Measurements from ENCODE around the gene PACRG. TPM values are rescaled to one million over a fixed set of nuclear protein-coding genes. Genes with fewer than 3 reads are reported as not detected.

Gene PACRG
- polyA plus RNA-seq, 1 donor (not counting 4 experiments of a cell fraction or from before 2014, with no cell fraction given) = 0.31 TPM

- Histone ChIP-seq H3K79me2 (ENCODE audit: control insufficient read depth, insufficient read depth, low read length) (no peaks in the 10 kb centered on the region), H3K4me2 (ENCODE audit: control insufficient read depth, extremely low read depth, insufficient read depth, low read depth, low read length) (no peak overlapping the region), H3K27me3 (ENCODE audit: control insufficient read depth, extremely low read depth, insufficient read depth, low read length) (no peaks in the 10 kb centered on the region), H3K4me3 (ENCODE audit: control insufficient read depth in 2 of 3, extremely low read depth in 1 of 3, insufficient read depth in 2 of 3, low read depth in 1 of 3, low read length in 3 of 3) (no peak overlapping the region), H4K20me1 (ENCODE audit: control insufficient read depth, extremely low read depth, insufficient read depth, low read length) (no peaks in the 10 kb centered on the region), H3K9me3 (ENCODE audit: control insufficient read depth, low read depth, low read length) (peaks cover 5% of the 10 kb centered on the region), H3K9ac (ENCODE audit: control insufficient read depth, extremely low read depth, insufficient read depth, low read length) (no peak overlapping the region), H3K4me1 (ENCODE audit: control insufficient read depth, extremely low read depth, insufficient read depth, low read length) (peaks cover 21% of the 10 kb centered on the region), H3K36me3 (ENCODE audit: control insufficient read depth in 2 of 2, extremely low read depth in 1 of 2, insufficient read depth in 2 of 2, low read length in 2 of 2) (no peaks in the 10 kb centered on the region), H2AFZ (ENCODE audit: control insufficient read depth, low read length) (no peak overlapping the region), H3K9me1 (ENCODE audit: control insufficient read depth, extremely low read depth, insufficient read depth, low read length) (no peaks in the 10 kb centered on the region), H3K27ac (ENCODE audit: control insufficient read depth, insufficient read depth, low read length) (no peak overlapping the region)
- DNase-seq (ENCODE audit: low read depth, low spot score) = no peak
- FAIRE-seq = no peak
- dilution Hi-C loops (cut with MboI; ENCODE audit: extremely low pct_ligation_motif_present, low sequenced_read_pairs) = no loop called here
- no peak for TF ChIP-seq CTCF (optimal IDR thresholded peaks at IDR 0.05 in 1 of 3, IDR thresholded peaks at IDR 0.05 in 1 of 3, conservative IDR thresholded peaks at IDR 0.05 in 1 of 3; ENCODE audit: extremely low read depth in 1 of 3, insufficient read depth in 2 of 3, low read length in 3 of 3)
- TF ChIP-seq EZH2 (IDR thresholded peaks at IDR 0.05; ENCODE audit: low read length) = no peak
Measured at GRCh38 chr6:163229050-163229449, 501.3 kb downstream of the PACRG start.

GRCh38 chr6:163230901-163231300 lies 503.1 kb downstream of the PACRG start:
- Histone ChIP-seq H4K20me1 (ENCODE audit: control insufficient read depth, extremely low read depth, insufficient read depth, low read length) (no peaks in the 10 kb centered on the region), H3K4me3 (ENCODE audit: control insufficient read depth in 2 of 3, extremely low read depth in 1 of 3, insufficient read depth in 2 of 3, low read depth in 1 of 3, low read length in 3 of 3) (no peak overlapping the region), H2AFZ (ENCODE audit: control insufficient read depth, low read length) (no peak overlapping the region), H3K36me3 (ENCODE audit: control insufficient read depth in 2 of 2, extremely low read depth in 1 of 2, insufficient read depth in 2 of 2, low read length in 2 of 2) (no peaks in the 10 kb centered on the region), H3K27ac (ENCODE audit: control insufficient read depth, insufficient read depth, low read length) (no peak overlapping the region), H3K27me3 (ENCODE audit: control insufficient read depth, extremely low read depth, insufficient read depth, low read length) (no peaks in the 10 kb centered on the region), H3K9me1 (ENCODE audit: control insufficient read depth, extremely low read depth, insufficient read depth, low read length) (no peaks in the 10 kb centered on the region), H3K4me1 (ENCODE audit: control insufficient read depth, extremely low read depth, insufficient read depth, low read length) (peaks cover 21% of the 10 kb centered on the region), H3K79me2 (ENCODE audit: control insufficient read depth, insufficient read depth, low read length) (no peaks in the 10 kb centered on the region), H3K9ac (ENCODE audit: control insufficient read depth, extremely low read depth, insufficient read depth, low read length) (no peak overlapping the region), H3K4me2 (ENCODE audit: control insufficient read depth, extremely low read depth, insufficient read depth, low read depth, low read length) (no peak overlapping the region), H3K9me3 (ENCODE audit: control insufficient read depth, low read depth, low read length) (peaks cover 5% of the 10 kb centered on the region)
- no peak for DNase-seq (ENCODE audit: low read depth, low spot score)
- TF ChIP-seq CTCF (optimal IDR thresholded peaks at IDR 0.05 in 1 of 3, IDR thresholded peaks at IDR 0.05 in 1 of 3, conservative IDR thresholded peaks at IDR 0.05 in 1 of 3; ENCODE audit: extremely low read depth in 1 of 3, insufficient read depth in 2 of 3, low read length in 3 of 3) (no peak), EZH2 (IDR thresholded peaks at IDR 0.05; ENCODE audit: low read length) (no peak)
- no peak for FAIRE-seq
- dilution Hi-C loops (cut with MboI; ENCODE audit: extremely low pct_ligation_motif_present, low sequenced_read_pairs) = no loop called here
